SIG-M5 treated with dmso at 0.1 percent for 504 hours (cell line): ENCODE results near the gene IL27RA.

Experiments used
- DNase-seq: peaks from one replicate; lab custom pipeline; 2025; ENCODE audit not compliant: unreplicated experiment; lab: John Stamatoyannopoulos, UW

Gene IL27RA

DNA sequence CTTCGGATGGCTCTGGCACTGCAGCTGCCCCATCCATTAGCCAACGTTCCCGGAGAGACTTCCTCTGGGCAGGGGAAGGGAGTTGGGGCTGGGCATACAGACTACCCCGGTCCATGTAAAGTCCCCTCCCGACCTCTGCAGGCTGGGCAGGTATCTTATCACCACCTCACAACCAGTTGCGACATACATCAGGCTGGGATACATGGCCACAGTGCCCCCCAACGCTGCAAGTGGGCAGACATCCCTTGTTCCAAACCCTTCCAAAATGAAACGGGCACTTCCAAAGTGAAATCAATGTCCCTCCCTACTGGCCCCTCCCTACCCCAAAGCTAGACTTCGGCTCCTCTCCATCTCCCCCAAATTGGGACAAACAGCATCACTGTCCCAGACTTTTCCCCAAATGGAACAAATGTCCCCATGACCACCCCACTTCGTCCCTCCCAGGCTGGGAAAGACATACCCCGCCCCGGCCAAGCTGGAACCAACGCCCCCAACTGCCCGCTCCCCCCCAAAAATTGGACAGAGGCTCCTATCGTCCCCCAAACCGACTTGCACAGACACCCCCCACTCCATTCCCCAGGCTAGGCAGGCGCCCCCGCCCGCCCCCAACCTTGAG is 25.3 kb downstream of the IL27RA start:
- DNase-seq: no peak

DNA sequence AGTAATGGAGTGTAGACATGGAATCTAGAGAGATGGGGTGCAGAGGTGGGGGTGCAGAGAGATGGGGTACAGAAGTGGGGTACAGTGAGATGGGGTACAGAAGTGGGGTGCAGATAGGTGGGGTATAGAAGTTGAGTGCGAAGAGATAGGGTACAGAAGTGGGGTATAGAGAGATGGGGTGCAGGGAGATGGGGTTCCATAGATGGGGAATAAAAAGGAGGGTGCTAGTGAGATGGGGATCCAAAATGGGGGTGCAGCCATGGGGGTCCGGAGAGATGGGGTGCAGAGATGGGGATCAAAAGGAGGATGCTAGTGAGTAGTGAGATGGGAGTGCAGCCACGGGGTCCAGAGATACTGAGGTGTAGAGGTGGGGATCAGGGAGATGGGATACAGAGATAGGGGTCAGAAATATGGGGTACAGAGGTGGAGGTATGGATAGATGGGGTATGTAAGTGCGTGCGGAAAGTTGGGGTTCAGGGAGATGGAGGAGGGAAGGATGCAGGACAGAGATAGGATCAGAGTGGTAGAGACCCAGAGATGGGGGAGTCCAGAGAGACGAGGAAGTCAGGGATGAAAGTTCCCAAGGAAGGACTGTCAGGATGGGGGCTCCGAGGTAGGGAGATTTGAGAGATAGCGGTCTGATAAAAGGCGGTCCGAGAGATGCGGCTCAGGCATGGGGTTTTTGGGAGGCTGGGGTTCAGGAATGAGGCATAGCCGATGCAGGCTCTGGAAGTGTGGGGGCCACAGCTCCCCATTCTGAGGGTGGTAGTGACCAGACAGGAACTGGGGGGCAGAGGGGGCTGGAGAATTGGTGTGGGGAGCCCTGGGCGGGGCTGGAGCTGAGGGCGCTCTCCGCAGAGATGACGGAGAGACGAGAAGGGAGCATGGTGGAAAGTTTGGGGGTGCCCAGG is 26.9 kb downstream of the IL27RA start:
- DNase-seq: no peak

DNA sequence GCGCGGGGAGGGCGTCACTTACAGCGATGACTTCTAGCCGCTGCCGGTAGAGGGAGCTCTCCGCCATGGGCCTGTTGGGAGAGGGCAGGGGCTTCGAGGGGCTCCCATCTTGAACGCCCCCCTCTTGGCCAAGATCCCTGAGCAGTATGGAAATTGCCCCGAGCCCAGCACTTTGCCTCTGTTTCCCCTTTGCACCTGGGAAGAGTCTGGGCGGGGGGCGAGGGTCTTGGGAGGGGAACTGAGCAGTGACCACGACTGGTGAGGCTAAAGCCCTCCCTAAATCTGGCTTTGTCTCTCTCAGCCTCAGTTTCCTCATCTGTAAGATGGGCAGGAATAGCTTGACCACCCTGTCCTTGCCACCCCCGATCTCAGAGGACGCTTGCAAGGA is 27.5 kb downstream of the IL27RA start:
- no peak for DNase-seq

DNA sequence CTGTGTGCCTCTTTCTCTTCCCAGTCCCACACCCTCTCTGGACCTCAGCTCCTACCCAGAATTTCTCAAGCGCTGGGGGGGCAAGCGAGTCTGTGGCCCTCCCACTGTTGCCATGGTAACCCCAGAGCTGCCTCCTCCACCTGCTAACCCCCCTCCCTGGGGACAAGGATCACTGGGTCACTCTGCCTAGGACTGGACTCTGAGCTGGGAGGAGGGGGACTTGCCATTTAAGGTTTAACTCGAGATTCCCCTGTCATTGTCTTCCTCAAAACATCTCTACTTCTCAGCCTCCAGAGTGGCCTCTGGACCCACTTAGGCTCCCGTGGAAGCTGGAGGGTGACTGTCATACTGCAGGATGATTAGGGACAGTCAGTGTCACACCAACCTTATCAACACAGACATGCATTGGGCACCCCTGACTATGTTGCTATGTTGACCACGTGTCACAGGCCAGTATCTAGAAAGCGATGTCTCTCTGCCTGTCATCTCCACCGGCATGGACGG is 28.1 kb downstream of the IL27RA start:
- DNase-seq: no peak

DNA sequence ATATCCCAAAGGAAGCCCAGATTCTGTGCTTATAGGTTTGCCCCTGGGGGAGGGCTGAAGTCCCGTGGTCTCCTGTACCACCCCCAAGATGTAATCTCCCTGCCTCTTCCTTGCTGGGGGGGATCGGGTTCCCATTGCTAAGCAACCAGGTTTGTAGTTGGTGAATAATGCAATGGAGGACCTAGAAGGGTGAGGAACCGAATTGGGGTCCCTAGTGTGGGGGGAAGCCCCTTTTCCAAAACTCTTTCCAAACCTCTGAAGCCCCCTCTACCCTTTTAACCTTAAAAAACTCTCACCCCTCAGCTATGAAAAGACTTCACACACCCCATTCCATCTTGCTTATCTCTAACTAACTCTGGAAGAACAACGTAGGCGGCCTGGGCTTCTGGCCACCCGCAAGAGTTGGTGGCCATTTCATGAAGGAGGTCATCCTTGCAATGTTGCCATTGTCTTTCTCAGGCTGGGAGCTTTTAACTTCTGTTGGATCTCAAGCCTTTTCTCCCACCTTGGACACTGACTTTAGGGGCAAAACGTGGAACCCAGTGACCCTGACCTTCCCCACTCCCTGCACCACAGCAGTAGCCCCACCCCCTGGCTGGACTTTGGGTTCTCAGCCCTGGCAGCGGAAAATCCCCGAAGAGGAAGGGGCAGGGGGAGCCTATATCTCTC is 29.7 kb downstream of the IL27RA start:
- no peak for DNase-seq

DNA sequence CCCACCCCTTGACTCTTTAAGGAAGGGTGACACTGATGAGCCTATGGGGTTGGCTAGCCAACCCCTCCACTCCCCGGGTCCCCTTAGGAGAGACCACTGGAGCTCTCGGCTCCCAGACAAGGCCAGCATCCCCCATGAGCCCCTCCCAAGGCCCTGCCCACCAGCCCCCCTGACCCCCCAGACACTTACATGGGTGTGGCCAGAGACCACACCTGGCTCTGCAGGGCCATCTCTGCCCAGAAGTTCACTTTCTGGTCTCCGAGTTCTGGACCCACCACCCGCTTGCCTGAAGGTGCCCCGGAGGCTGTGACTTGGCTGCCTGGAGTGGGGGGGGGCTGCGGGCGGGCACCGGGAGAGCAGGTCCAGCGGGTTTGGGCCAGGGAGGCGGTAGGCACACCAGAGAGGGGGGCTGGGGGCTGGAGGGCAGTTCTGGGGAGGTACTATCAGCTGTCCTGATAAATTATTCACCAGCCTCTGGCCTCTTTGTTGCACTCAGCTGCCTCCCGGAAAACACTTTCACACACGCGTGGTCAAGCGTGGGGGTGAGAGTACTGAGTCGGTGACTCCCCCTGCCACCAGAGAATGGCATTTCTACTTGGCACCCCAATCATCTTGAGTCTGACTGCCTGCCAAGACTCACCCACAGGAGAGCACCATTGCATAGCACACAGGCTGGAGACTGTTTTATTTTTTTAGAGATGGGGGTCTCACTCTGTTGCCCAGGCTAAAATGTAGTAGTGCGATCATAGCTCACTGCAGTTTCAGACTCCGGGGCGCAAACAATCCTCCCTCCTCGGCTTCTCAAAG is 30.4 kb downstream of the IL27RA start, which contains the start of gene PALM3:
PALM3 (minus strand) TSS at position 326 of the 807 bp plus-strand sequence; CDS start at position 230, 96 bp downstream.
- DNase-seq: no peak

DNA sequence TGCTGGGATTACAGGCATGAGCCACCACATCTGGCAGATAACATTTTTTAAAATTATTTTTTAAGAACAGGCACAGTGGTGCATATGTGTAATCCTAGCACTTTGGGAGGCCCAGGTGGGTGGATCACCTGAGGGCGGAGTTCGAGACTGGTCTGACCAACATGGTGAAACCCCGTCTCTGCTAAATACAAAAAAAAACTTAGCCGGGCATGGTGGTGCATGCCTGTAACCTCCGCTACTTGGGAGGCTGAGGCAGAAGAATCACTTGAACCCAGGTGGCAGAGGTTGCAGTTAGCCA is 30.9 kb downstream of the IL27RA start:
- no peak for DNase-seq

DNA sequence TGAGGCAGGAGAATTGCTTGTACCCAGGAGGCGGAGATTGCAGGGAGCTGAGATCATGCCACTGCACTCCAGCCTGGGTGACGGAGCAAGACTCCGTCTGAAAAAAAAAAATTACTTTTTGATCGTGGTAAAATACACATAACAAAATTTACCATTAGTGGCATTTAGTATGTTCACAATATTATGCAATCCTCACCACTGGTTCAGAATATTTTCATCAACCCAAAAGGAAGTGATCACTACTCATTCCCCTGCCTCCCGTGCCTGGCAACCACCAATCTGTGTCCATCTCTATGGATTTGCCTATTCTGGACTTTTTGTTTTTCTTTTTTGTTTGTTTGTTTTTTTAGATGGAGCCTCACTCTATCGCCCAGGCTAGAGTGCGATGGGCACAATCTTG is 31.5 kb downstream of the IL27RA start:
- DNase-seq: no peak

DNA sequence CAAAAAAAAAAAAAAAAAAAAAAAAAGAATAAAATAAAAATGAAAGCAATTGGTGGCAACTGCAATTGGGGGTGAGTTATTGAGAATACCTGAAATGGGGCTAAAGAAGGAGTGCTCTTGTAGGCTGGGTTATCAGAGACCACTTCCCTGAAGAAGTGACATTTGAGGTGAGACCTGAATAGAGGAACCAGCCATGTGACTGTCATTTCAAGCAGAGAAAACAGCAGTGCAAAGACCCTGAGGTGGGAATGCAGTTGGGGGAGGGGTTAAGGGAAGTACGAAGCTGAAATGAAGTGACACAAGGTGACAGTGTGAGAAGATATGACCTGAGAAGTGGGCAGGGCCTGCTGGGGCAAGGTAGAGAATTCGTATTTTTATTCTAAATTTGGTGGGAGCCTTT is 34.6 kb downstream of the IL27RA start:
- DNase-seq: no peak

DNA sequence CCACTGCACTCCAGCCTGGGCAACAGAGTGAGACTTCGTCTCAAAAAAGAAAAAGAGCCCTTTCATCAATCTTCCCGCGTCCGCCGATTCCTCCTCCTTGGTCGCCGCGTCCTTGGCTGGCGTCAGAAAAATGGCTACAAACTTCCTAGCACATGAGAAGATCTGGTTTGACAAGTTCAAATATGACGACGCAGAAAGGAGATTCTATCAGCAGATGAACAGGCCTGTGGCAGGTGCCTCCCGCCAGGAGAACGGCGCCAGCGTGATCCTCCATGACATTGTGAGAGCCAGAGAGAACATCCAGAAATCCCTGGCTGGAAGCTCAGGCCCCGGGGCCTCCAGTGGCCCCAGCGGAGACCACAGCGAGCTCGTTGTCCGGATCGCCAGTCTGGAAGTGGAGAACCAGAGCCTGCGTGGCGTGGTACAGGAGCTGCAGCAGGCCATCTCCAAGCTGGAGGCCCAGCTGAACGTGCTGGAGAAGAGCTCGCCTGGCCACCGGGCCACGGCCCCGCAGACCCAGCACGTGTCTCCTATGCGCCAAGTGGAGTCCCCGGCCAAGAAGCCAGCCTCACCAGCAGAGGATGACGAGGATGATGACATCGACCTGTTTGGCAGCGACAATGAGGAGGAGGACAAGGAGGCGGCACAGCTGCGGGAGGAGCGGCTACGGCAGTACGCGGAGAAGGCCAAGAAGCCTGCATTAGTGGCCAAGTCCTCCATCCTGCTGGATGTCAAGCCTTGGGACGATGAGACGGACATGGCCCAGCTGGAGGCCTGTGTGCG is 38.9 kb downstream of the IL27RA start:
- DNase-seq: no peak

DNA sequence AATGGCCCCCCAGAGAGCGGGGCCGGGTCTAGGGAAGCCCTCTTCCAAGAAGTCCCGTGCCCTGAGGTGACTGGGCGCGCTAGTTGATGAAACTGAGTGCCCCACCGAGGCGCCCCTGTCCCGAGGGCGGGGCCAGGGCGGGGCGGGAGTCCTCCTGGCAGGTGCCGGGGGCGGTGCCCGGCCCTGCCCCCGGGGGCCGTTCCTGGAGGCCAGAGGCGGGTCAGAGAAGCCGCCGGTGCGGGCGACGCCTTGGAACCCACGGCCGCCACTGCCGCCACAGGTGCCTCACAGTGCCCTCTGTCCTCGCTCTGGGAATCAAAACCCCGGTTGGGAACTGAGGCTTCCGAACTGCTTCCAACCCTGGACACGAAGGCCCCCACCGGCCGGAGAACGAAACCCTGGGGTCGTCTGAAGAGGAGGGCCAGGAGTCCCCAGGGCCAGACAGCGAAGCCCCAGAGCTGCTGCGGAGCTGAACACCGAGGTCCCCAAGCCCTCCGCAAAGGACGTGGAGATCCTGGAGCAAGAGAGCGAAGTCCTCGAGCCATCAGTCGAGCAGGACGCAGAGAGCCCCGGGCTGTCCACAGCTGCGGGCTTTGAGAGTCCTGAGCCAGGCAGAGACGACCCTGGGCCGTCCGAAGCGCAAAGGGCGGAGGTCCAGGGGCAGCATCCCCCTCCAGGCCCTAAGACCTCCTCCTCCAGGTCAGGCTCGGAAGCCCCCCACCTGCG is 41.1 kb downstream of the IL27RA start, which contains the start of gene MISP3:
MISP3 (plus strand) TSS at position 252 of the 726 bp plus-strand sequence. CDS start 524 bp downstream, outside the sequence.
- no peak for DNase-seq

DNA sequence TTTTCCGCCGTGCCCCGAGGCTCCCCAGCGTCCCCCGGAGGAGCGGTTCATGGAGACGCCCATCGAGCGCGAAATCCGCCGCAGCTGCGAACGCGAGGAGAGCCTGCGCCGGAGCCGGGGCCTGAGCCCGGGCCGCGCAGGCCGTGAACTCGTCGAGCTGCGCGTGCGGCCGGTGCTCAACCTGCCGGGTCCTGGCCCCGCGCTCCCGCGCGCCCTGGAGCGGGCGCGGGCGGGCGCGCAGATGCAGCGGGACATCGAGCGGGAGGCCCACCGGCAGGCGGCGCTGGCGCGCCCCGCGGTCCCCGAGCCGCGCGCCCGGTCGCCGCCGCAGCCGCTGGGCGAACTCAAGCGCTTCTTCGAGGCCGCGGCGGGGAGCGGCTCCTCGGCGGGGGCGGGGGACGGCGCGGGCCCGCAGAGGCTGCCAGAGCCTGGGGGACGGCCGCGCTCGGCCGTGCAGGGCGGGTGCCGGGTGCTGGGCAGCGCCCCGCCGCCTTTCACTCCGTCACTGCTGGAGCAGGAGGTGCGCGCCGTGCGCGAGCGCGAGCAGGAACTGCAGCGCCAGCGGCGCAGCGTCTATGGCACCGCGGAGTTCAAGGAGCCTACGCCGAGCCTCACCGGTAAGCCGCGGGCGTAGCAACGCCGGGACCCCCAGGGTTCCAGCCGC is 41.8 kb downstream of the IL27RA start:
- peak; percentile 66 for DNase-seq

DNA sequence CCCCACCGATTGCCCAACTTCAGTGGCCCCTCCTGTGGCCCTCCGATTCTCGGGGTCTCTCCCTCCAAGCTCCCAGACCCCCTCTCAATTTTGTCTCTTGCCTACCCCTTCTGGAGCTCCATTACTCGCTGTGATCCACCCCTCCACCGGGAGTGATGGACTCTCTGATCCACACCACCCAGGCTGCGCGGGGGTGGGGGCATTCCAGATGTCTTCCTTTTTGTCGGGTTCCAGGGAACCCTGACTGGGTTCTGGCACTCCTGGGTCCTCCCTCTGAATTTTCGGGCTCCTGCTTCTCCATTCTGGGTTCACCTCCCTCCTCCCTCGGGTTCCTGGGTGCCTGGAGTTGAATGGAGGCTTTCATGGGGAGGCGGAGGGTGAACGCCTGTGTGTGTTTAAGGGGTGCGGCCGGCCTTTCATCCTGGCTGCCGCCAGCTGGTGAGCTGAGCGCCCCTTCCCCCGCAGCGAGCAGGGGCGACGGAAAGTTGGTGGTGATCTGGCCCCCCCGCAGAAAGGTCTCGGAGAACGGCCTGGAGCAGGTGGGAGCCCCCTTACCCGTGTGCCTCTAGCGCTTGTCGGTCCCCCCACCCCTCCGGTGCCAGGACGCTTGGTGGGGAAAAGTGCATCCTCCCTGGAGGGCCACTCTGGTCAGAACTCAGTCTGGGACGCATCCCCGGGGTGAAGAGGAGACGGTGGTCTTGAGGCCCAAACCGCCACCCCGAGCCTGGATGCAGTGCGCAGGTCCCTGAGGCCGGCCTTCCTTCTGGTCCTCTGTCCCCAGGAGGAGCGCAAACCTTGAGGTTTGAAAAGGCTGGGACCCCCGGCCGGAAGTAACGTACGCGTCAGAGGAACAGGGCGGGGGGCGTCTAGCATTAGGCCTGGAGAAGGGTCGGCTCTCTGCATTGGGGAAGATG is 42.6 kb downstream of the IL27RA start:
- no peak for DNase-seq

DNA sequence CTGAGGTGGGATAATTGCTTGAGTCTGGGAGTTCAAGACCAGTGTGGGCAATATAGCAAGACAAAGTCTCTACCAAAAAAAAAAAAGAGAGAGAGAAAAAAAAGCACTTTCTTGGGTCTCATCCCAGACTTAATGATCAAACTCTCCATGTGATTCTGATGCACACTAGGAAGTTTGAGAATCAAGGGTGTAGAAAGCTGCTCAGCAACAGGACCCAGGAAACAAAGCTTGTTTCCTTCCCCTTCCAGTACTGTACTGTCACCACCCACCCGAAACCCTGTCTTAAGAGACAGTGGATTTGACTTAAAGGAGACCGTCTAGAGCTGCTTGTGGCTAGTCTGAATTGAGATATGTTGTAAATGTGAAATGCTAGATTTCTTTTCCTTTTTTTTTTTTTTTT is 46.8 kb downstream of the IL27RA start:
- DNase-seq: no peak

DNA sequence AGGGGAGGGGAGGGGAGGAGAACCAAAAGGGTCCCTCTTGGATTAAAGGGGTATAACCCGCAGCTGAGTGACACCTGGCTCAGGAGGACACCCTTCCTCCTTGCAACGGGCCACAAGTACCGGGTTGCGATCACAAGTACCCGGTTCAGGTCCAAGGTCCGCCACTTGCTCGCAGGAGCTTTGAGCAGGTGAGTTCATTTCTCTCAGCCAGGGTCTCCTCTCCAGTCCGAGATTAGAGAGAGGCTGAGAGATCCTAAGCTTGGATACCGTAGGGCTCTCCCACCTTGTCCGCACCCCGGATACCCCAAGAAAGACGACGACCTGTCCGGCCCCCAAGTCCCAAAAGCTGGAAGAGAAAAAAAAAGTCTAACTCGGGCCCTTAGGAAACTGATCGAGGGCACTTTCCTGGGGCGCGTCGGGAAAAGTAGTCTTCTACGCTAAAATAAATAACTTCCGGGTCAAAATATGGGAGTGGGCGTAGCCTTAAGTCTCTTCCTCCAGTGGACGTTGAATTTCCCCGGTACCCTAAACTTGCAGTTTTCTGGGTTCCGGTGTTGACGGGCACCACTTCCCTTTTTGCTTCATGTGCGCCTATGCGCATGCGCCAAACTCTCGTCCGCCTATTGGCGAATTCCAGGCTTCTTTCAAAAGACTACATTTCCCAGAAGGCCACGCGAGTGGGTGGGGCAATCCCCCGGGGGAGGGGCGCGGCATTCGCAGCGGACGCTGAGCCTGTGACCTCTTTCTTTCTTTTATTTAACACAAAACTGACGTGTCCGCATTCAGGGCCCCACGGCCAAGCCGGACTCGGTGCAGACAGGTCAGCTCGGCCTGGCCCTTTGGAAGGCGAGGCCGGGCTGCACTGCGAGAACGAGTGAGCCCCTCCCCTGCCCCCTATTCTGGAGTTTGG is 49.6 kb downstream of the IL27RA start:
- DNase-seq: peak; percentile 99

DNA sequence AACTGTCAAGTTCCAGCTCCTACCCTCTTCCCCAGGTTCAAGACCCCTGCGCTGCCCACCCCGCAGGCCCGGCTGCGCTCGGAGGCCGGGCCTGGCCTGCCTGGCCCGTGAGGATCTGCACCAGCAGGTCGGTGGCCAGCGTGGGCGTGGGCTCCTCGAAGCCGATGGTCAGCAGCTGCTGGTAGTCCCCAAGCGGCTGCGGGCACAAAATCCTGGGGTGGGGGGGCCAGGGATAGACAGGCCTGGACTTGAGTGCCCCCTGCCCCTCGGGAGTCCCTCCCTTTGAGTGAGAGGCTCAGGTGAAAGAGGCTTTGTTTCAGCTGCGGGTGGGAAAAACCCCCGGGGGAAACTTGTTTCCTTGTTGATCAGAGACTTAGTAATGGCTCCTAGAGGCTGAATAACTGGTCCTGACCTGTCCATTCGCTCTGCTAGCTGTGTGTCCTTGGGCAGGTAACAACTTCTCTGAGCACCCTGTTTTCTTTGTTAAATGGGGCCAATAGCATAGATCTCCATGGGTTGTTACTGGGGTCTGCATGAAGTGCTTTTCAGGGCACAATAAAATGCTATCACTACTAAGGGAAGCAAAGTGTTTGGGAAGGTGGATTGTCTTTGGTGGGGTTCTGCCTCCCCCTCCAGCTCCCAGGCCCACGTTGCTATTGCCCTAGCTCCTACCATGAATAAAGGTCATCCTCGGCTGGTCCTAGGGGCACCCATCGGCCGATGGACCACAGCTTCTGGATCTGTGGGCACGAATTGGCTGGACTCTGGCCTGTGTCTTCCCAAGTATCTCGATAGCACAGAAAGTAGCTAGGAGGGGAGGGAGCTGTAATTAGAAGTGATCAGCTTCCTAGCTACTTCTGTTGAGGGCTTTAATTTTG is 50.5 kb downstream of the IL27RA start:
- no peak for DNase-seq
